Hepatocyte (in vitro differentiated cells): ENCODE data around the gene MYLK3. TPM values are rescaled to one million over a fixed set of nuclear protein-coding genes. Genes with fewer than 3 reads are reported as not detected.

Experiments used
- DNase-seq: peaks from one replicate; pipeline ENCODE4 v3.0.0-alpha.2; 2016; ENCODE audit warnings: low spot score
- H2AFZ ChIP-seq: fragments of 200-600 bp; sonication (generic); 2 replicates; pipeline ENCODE4 v1.6.0; 2016; ENCODE audit warnings: antibody characterized with exemption, mild to moderate bottlenecking
- H3K27ac ChIP-seq: fragments of 200-600 bp; sonication (generic); 2 replicates; pipeline ENCODE4 v1.5.1; 2016; ENCODE audit warnings: mild to moderate bottlenecking
- H3K27me3 ChIP-seq: fragments of 200-600 bp; sonication (generic); 2 replicates; pipeline ENCODE4 v1.6.1; 2016
- H3K36me3 ChIP-seq: fragments of 200-600 bp; sonication (generic); replicated peaks from 2 replicates; pipeline ENCODE4 v1.5.1; 2016; ENCODE audit warnings: low read depth; ENCODE audit not compliant: insufficient read depth
- H3K4me1 ChIP-seq: fragments of 200-600 bp; sonication (generic); 2 replicates; pipeline ENCODE4 v1.5.1; 2016; ENCODE audit warnings: mild to moderate bottlenecking, moderate library complexity; ENCODE audit not compliant: insufficient read depth
- H3K4me2 ChIP-seq: fragments of 200-600 bp; sonication (generic); 2 replicates; pipeline ENCODE4 v1.6.0; 2016
- H3K4me3 ChIP-seq: fragments of 200-600 bp; sonication (generic); 2 replicates; pipeline ENCODE4 v1.5.1; 2016; ENCODE audit warnings: mild to moderate bottlenecking
- H3K79me2 ChIP-seq: fragments of 200-600 bp; sonication (generic); 2 replicates; pipeline ENCODE4 v1.6.0; 2017; ENCODE audit warnings: mild to moderate bottlenecking
- H3K9me2 ChIP-seq: fragments of 200-600 bp; sonication (generic); replicated peaks from 2 replicates; pipeline ENCODE4 v1.6.0; 2017; ENCODE audit warnings: mild to moderate bottlenecking; ENCODE audit not compliant: insufficient read depth
- H3K9me3 ChIP-seq: fragments of 200-600 bp; sonication (generic); 2 replicates; pipeline ENCODE4 v1.5.1; 2016; ENCODE audit warnings: low read depth, mild to moderate bottlenecking
- H4K20me1 ChIP-seq: fragments of 200-600 bp; sonication (generic); 2 replicates; pipeline ENCODE4 v1.6.0; 2016; ENCODE audit warnings: mild to moderate bottlenecking; ENCODE audit not compliant: insufficient read depth, poor library complexity, severe bottlenecking
- EZH2 ChIP-seq: fragments of 200-600 bp; sonication (generic); IDR thresholded peaks from 2 replicates; pipeline ENCODE4 v1.6.1; 2016; ENCODE audit warnings: antibody characterized with exemption, mild to moderate bottlenecking, borderline replicate concordance
- EZH2phosphoT487 ChIP-seq: fragments of 200-600 bp; sonication (generic); IDR thresholded peaks from one replicate; pipeline ENCODE4 v1.6.1; 2018; ENCODE audit warnings: antibody characterized with exemption, mild to moderate bottlenecking, low read depth, moderate library complexity; ENCODE audit not compliant: unreplicated experiment, severe bottlenecking
- WGBS: methylation state at CpG from one replicate; pipeline ENCODE4 v1.1.6; 2016; ENCODE audit warnings: low lambda C conversion rate; ENCODE audit errors: missing lambda C conversion rate; 5-methylcytosine and 5-hydroxymethylcytosine counted together
- polyA plus RNA-seq: library from polyadenylated mRNA; unstranded; fragments of >200 nt; fragmentation: Nextera tagmentation; extraction: Ambion mirVana; gene quantifications from 2 replicates; pipeline ENCODE4 v1.2.1, GENCODE V29; 2016
- total RNA-seq: library from RNA; depleted of rRNA; stranded (reverse); fragments of >200 nt; gene quantifications from 2 replicates; pipeline ENCODE4 v1.2.3, GENCODE V29; 2014
- TF ChIP-seq, protein P1 (sequence below): fragments of 200-600 bp; sonication (generic); IDR thresholded peaks from 2 replicates; pipeline ENCODE4 v1.5.1; 2016; ENCODE audit warnings: antibody characterized with exemption, mild to moderate bottlenecking; ENCODE audit not compliant: poor library complexity

The MYLK3 gene
- total and polyA plus RNA-seq, 2 experiments from 2014 or later, result 1.9 to 6.5 TPM

DNA sequence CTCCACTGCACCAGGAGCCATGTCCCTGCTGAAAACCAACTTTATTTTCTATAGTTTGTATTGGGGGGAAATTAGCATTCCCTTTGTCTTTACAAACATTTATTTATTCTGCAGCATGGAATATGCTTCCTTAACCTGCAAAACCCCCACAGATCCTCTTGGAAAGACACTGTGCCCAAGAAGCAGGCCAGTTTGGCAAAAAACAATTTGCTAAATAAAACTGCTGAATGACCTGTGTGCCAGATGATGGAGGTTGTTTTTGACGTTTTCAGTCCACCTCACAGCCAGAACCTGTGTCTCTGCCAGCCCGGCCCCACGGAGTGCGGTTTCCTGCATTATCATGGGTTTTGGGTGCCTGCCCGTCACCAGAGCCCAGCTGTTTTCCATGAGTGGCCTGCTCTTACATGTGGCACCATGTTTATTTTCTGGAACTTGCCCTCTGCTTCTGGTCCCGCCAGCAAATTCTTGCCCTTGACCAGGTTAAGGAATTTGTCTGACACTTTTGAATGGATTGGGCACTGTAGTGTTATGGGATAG, 32.3 kb downstream of the MYLK3 start:
- no peak overlapping the region for H3K4me3 ChIP-seq
- no peak overlapping the region for H2AFZ ChIP-seq
- H3K27ac ChIP-seq, result no peak overlapping the region
- 79% methylated on average over 6 of the region's 6 CpGs for WGBS
- no peaks in the 10 kb centered on the region for H3K79me2 ChIP-seq
- TF ChIP-seq EZH2phosphoT487 (no peak), EZH2 (no peak)
- TF ChIP-seq, protein P1, sequence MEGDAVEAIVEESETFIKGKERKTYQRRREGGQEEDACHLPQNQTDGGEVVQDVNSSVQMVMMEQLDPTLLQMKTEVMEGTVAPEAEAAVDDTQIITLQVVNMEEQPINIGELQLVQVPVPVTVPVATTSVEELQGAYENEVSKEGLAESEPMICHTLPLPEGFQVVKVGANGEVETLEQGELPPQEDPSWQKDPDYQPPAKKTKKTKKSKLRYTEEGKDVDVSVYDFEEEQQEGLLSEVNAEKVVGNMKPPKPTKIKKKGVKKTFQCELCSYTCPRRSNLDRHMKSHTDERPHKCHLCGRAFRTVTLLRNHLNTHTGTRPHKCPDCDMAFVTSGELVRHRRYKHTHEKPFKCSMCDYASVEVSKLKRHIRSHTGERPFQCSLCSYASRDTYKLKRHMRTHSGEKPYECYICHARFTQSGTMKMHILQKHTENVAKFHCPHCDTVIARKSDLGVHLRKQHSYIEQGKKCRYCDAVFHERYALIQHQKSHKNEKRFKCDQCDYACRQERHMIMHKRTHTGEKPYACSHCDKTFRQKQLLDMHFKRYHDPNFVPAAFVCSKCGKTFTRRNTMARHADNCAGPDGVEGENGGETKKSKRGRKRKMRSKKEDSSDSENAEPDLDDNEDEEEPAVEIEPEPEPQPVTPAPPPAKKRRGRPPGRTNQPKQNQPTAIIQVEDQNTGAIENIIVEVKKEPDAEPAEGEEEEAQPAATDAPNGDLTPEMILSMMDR, result no peak
- H3K4me2 ChIP-seq, result no peak overlapping the region
- no peaks in the 10 kb centered on the region for H4K20me1 ChIP-seq
- H3K36me3 ChIP-seq, result no peaks in the 10 kb centered on the region
- no peaks in the 10 kb centered on the region for H3K9me2 ChIP-seq
- no peak for DNase-seq
- no peaks in the 10 kb centered on the region for H3K27me3 ChIP-seq
- no peaks in the 10 kb centered on the region for H3K4me1 ChIP-seq
- no peaks in the 10 kb centered on the region for H3K9me3 ChIP-seq

DNA sequence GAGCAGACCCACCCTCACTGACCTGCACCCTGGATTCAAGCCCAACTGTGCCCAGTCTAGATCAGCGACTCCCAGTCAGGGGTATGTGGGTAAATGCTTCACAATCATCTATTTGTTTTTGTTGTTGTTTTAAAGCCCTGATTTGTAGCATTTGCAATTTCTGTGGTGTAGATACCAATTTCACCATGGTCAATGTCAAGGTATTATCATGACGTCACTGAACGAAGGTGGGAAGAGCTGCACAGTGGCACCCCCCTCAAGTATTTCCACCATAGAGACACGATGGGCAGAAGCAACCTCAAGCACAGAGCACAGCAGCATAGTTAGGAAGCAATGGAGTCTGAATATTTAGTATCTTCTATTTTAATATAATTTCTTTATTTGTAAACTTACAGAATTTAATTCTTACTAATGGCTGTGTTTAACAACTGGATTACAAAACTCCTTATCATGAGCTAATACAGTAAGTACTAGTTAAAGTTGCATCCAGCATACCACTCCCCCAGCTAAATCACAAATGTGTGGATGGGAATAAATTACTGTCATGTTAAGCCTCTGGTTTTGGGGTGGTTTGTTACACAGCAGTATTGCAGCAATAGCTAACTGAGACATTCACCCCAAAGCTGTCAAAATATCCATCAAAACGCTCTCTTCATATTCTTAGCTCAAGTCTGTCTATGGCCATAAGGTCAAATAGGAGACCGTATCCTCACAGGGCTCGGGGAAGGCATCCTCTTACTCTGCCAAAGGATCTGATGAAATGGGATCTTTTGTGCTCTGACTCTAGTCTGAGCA, 33.1 kb downstream of the MYLK3 start:
- Histone ChIP-seq H3K4me1 (no peaks in the 10 kb centered on the region), H3K9me2 (no peaks in the 10 kb centered on the region), H3K27ac (no peak overlapping the region), H3K36me3 (no peaks in the 10 kb centered on the region), H2AFZ (no peak overlapping the region), H3K79me2 (no peaks in the 10 kb centered on the region), H3K4me2 (no peak overlapping the region), H3K9me3 (no peaks in the 10 kb centered on the region), H4K20me1 (no peaks in the 10 kb centered on the region), H3K4me3 (no peak overlapping the region), H3K27me3 (no peaks in the 10 kb centered on the region)
- TF ChIP-seq EZH2phosphoT487 (no peak), EZH2 (no peak)
- TF ChIP-seq, protein P1, result no peak
- WGBS, result 92% methylated on average over 7 of the region's 7 CpGs
- DNase-seq, result no peak

DNA sequence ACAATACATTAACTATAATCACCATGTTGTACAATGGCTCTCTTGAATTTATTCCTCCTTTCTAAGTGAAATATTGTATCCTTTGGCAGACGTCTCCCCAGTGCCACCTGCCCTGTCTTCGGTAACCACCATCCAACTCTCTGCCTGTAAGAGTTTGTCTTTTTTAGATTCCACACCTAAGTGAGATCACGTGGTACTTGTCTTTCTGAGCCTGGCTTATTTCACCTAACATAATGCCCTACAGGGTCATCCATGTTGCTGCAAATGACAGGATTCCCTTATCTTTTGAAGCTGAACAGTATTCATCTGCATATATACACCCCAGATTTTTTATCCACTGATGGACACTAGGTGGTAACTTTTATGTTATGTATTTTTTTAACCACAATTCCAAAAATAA, 34.5 kb downstream of the MYLK3 start:
- 53% methylated on average over 3 of the region's 3 CpGs for WGBS
- no peak for DNase-seq
- Histone ChIP-seq H3K4me1 (no peaks in the 10 kb centered on the region), H3K27ac (no peak overlapping the region), H3K36me3 (no peaks in the 10 kb centered on the region), H3K9me3 (no peaks in the 10 kb centered on the region), H3K79me2 (no peaks in the 10 kb centered on the region), H3K9me2 (no peaks in the 10 kb centered on the region), H4K20me1 (no peaks in the 10 kb centered on the region), H3K27me3 (no peaks in the 10 kb centered on the region), H3K4me3 (no peak overlapping the region), H2AFZ (no peak overlapping the region), H3K4me2 (no peak overlapping the region)
- no peak for TF ChIP-seq EZH2phosphoT487
- TF ChIP-seq, protein P1, result no peak
- TF ChIP-seq EZH2, result no peak
